SH-SY5Y (cell line): ENCODE data around the gene BBS9.

Experiments used
- GATA2 ChIP-seq: IDR thresholded peaks from 2 replicates; pipeline ENCODE4 v1.6.1; 2011; ENCODE audit warnings: mild to moderate bottlenecking, low read depth, low read length
- GATA3 ChIP-seq: IDR thresholded peaks from 2 replicates; pipeline ENCODE4 v1.6.1; 2011; ENCODE audit warnings: low read depth, mild to moderate bottlenecking, low read length, moderate library complexity

GRCh38 chr7:33356336-33356735 lies 227.0 kb downstream of the BBS9 start:
- no peak for TF ChIP-seq GATA2
- TF ChIP-seq GATA3, result no peak
